GM19099 (cell line): ENCODE results near the gene RGS14.

Experiments
- POLR2A ChIP-seq: IDR thresholded peaks from 3 replicates; pipeline ENCODE4 v1.6.1; 2011; ENCODE audit warnings: low read depth; ENCODE audit not compliant: insufficient read length; ENCODE audit errors: extremely low read depth

Gene RGS14

DNA sequence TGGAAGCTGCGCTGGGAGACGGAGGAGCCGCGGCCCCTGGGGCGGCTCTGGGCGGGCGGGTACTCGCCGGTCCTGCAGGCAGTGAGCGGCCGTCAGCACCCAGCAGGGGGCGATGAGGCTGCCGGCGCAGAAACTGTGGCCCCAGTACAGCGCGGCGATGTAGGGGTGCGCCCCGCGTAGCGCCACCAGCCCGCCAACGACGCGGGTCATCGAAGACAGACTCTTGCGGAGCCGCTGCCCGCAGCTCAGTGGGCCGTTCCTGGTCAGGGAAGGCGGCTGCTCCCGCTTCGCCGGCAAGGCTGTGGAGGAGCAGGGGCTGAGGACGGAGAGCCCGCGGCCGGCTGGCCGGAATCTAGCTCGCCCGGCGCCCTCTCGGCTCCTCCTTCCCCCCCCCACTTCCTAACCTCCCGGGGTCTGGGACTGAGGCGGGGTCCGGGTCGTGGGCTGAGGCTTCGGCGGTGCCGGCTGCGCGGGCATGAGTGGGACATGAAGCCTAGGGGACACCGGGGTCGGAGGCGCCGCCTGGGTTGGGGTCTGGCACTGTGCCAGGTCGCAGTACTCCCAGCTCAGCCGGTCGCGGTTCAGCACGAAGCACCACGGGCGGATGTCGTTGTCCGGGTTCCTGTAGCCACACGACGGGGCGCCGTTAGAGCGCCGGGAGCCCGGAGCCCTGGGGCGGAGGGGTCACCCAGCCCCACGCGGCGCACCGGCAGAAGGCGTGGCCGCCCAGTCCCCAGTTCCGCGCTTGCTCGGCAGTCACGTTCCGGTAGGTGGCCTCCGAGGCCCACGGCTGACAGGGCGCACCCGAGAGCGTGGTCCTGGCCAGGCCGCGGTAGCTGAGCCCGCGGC, 46.3 kb downstream of the RGS14 start:
- peak; percentile 49 for TF ChIP-seq POLR2A

GRCh38 chr5:177404641-177405179, 47.0 kb downstream of the RGS14 start:
- TF ChIP-seq POLR2A, result no peak

DNA sequence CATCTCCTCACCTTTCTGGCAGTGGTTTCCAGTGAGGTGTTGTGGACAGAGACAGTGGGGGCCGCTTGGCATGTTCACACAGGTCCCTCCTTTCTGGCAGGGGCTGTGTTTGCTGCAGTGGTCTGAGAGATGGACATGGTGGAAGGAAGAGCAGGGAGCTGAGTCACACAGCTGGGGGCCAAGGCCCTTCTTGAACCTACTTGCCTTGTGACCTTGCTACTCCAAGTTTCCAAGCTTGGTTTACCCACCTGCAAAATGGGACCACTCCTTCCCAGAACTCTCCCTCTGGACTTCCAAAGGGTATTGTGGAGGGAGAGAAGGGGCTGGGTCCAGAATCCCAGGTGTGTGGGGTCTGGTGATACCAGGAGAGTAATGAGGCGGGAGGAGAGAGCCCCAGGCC, 47.6 kb downstream of the RGS14 start:
- no peak for TF ChIP-seq POLR2A

DNA sequence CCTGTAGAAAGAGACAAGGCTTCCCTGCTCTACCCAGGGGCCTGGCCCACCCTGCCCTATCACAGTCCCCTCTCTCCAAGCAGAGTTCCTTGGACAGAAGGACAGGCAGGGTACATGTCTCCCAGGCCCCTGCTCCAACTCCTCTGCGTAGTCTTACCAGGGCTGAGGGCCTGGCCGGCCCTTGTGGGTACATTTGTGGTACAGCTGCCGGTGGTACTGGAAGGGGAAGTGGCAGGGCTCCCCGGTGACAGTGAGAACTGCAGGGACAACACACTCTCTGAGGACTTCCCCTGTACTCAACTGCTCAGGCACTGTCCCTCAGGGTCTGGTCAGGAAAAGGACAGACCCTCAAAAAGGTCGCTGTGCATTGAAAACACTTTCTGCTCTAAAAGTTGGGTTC, 48.1 kb downstream of the RGS14 start:
- TF ChIP-seq POLR2A, result no peak

DNA sequence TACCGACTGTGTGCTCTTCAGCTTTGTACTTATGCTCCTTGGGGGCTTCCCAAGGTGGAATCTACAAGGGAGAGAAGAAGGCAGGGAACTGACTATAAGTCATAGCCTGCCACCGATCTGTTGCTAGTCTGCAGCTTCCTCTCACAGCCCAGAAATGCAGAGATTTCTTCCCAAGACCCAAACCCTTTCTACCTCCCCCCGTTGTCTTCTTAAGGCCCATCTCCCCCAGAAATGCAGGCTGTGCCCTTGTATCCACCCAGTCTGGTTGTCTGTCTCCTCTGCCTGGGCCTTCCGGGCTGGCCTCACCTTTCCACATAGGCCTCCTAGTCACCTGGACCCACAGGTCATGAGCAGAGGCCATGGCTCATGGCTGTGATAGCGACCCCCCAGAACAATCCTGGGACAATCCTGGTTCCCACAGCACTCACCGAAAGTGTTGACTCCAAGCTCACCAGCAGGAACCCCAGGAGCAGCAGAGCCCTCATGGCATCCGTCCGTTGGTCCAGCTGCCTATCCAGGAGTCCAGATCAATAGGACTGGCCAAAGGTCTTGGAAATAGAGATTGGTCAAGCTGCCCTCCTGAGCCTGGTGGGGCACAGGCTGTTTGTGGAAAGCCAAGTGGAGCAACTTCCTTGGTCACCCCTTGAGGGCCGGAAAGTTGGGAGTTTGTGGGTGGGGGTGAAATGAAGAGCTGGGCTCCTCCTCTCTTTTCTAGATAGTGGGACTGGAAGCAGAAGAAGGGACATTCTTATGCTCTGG, 51.5 kb downstream of the RGS14 start, which contains the start of gene F12:
F12 (minus strand) TSS at position 522 of the 759 bp plus-strand sequence; CDS start at position 485, 37 bp downstream.
- no peak for TF ChIP-seq POLR2A

DNA sequence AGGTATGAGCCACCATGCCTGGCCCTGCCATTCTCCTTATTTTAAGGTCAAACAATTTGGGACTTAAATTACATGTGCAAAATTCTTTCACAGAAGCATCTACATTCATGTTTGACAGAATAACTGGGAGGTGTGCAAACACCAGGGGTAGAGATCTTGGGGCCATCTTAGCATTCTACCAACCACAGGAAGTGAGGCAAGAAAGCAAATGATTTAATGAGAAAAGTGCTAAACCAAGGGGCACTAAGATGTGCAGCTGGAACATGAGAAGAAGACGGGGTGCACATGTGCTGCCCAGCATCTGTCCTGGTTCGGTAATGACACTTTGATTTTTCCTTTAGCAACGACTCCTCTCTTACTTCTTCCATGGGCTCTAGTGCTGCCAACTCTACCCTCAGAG, 52.9 kb downstream of the RGS14 start:
- TF ChIP-seq POLR2A, result no peak

DNA sequence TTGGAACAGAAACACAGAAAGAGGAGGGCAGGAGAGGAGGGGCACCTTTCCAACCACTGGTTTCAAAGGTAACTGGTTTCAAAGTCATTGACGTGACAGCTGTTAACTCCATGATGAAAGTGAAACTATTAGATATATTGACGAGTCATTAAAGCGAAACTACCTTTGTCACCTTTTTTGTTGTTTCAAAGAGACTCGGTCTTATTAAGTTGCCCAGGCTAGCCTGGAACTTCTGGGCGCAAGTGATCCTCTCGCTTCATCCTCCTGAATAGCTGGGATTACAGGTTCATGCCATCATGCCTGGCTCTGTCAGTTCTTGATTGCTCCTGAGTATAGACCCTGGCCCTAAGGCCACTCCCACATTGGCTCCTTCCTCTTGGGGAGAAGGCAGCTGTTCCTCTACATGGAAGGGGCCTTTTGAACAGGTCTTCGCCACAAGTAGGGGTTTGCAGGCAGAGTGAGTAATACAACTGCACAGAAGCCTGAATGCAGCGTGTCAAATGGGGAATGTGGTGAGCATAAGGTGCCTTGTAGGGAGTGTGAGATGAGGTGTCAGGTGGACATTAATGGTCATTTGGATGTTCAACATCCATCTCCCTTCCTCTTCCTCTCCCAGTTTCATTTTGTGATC, 55.0 kb downstream of the RGS14 start:
- TF ChIP-seq POLR2A, result peak; percentile 13

GRCh38 chr5:177414481-177414880, 56.8 kb downstream of the RGS14 start:
- TF ChIP-seq POLR2A, result no peak

DNA sequence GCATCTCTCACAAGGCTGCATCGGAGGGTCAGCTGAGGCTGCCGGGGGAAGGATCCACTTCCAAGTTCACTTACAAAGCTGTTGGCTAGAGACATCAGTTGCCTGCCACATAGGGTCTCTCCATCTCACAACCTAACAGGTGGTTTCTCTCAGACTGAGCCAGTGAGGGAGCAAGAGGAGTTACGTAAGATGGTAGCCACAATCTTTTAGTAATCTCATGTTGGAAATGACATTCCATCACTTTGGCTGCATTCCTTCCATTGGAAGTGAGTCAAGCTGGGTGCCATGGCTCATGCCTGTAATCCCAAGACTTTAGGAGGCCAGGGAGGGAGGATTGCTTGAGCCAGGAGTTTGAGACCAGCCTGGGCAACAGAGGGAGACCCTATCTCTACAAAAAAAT, 61.3 kb downstream of the RGS14 start:
- TF ChIP-seq POLR2A, result no peak

GRCh38 chr5:177421062-177421798, 63.5 kb downstream of the RGS14 start:
- no peak for TF ChIP-seq POLR2A
